Hematopoietic multipotent progenitor cell treated with erythropoietin and hydrocortisone succinate and interleukin-3 and kit ligand, for 17 days (in vitro differentiated cells): Measurements from ENCODE around the gene RAMP1.
"Not testable (repeated sequence)": the region's sequence is repeated elsewhere in the genome, so short reads cannot be mapped to it uniquely, and the experiment has no call there.

ENCODE experiments used
- DNase-seq: peaks from one replicate; pipeline ENCODE4 v3.0.0-alpha.2; 2015; ENCODE audit warnings: low spot score

The RAMP1 gene

DNA sequence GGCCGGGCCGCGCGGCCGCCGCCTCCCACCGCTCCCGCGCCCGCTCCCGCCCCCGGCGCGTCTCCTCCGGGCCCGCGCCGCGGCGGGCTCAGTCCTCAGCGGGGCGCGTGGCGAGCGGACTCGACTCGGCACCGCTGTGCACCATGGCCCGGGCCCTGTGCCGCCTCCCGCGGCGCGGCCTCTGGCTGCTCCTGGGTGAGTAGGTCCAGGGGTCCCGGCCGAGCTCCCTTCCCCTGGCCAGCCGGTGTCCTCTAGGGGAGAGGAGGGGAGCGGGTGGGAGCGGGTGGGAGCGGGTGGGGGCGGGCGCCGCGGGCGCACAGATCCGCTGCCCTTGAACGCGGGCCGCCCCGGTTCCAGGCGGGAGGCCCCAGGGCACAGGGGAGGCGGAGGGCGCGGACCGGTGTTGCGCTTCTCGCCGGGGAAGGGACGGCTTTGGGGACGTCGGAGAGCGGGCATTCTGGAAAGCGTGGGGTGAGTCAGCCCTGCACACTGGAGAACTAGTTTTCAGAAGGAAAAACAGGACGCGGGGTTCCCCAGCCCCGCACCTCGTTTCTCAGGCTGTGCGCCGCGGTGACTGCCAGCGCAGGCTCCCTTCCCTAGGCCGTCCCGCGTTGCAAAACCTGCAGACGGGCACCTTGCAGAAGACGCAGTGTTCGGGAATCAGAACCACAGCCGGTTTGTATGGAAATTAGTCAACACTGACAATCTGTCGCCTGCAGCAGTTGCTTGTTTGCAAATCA lies at the start of gene RAMP1:
TSS of gene RAMP1 (plus strand) at position 91 of the 740 bp plus-strand sequence. CDS start at position 144, 53 bp downstream.
- no peak for DNase-seq

DNA sequence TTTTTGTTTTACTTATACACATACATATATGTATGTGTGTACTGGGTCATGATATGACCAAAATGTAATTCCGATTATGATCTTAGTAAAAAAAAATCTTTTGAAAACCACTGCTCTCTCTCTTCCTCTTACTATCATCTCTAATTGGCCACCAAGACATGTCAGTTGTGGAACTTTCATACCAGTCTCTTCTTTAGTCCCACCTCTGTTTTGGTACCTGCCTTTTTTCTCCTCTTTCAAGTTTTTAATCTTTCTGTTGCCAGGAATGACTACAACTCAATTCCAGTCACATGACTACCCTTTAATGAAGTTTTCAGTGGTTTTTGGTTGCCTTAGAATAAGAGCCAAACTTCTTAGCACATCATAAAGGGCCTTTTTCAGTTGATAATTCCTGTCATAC lies 43.8 kb upstream of the RAMP1 start:
- no peak for DNase-seq

DNA sequence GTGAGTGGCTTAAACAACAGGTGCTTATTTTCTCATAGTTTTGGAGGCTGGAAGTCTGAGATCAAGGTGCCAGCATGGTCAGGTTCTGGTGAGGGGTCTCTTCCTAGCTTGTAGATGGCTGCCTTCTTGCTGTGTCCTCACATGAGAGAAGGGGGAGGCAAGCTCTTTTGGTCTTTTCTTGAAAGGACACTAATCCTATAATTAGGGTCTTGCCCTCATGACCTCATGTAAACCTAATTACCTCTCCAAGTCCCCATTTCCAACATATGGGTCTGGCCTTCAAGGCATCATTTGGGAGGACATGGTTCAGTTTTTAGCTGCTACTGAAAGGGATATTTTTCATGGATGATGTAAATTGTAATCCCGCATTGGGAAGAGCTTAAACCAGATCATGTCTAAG lies 42.9 kb upstream of the RAMP1 start:
- DNase-seq: no peak

DNA sequence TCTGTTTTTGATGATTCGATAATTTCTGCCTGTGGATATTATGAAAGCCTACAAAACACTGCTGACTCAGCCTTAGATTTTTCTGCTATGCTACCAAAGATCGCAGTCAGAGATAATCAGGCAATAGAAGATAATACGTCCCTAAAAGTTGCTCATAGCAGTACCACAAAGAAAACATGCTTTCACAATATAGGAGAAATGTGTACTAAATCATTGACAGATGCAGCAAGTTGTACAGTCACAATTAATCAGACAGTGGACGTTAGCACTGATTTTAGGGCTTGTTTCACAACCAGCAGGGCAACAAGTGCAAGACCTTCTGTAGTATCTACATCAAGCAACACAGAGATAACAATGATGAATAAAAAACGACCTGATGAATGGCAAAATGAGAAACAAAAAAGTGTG lies 41.4 kb upstream of the RAMP1 start:
- no peak for DNase-seq

DNA sequence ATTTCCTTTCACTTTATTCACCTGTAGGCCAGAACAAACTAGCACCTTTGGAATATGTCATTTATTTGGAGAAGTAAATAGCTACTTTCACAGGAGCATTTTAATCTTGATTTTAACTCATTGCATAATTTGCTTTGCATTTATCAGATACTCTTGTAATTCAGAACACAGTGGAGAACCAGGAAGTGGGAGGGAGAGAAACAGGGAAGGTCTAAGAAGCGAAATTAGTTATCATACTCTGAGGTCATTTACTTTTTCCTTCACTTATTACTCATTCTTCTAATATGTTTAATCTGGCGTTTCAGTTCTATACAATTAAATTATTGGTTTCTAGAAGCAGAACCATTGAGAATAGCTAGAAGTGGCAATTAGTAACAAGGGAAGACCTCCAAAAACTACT lies 40.2 kb upstream of the RAMP1 start:
- DNase-seq: no peak

DNA sequence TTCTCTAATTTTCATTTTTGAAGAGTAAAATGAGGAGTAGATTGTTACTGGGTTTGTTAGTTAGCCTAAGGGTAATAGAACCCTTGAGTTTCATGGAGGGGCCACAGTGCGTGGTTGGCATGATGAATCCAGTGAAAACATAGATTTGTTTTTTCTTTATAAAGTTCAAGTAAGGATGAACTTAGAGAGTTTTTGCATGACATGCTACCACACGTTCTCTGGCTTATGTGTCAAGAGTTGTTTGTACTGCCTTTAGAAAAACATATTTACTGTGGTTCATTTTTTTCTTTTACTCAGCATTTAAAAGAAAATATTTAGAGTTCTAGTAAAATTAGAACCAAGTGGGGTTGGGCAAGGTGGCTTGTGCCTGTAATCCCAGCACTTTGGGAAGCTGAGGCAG lies 39.0 kb upstream of the RAMP1 start:
- DNase-seq: no peak

DNA sequence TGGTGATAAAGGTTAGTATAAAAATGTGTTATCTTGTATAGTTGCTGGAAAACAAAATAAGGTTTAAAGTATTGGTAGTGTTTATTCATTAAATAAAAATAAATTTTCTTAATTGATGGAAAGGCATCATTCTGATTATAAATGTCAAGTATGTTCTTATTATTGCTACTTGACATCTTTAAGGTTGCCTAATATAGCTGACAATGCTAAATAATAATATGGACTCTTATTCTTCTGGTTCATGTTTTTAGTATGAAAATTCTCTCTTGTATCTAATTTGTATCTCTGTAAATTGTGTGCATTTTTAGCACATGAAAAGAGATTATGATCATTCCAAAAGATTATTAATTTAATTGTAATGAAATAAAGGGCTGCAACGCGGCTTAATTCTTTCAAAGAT lies 35.9 kb upstream of the RAMP1 start:
- no peak for DNase-seq

DNA sequence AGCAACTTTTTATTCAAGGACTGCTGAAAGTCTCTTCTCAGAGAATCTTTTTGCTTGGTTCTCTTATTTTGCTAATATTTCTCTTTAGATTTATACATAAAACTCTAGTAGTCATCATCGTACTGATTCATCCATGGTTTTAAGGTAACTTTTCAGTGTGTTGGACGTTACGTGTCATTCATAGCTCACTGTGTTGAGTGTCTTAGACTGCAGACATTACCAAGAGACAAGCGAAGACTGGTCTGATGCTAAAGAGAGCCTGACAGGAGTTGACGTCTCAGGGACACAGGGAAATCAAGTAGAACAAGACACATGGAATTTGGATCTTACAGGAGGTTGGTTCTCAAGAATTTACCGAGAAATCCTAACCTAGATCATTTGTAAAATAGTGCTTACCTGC lies 35.3 kb upstream of the RAMP1 start:
- no peak for DNase-seq

DNA sequence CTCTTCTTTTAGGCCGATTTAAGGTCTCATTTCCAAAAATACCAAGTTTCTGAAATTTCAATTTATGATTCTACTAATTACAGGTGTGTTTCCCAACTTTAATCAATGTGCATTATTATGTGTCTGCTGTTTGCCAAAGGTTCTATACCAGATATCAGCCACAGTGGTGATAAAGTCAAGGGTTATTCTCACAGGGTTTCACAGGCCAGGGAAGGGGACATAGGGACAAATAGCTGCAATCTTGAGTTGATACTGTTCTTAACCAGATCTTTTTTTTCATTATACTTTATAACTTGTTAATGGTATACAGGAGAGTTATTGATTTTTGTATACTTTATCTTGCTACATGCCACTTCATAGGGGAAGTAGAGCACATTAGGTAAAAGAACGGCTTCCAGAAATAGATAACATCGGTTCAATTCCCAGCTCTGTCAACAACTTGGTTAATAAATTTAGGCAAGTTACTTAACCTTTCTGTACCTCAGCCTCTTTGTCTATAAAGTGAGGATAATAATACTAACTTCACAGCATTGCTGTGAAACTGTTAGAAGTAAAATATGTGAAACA lies 31.9 kb upstream of the RAMP1 start:
- no peak for DNase-seq

DNA sequence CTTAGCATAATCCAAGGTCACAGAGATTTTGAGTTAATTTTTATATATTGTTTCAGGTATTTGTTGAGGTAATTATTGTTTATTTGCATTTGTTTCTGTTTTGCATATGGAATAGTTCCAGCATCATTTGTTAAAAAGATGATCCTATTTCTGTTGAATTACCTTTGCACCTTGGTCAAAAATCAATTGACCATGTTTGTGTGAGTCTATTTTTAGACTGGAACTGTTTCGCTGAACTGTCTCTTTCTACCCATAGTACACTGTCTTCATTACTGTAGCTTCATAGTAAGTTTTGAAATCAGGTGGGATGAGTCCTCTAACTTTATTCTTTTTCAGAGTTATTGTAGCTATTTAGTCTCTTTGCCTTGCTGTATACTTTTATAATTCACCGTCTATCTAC lies 28.9 kb upstream of the RAMP1 start:
- DNase-seq: no peak

DNA sequence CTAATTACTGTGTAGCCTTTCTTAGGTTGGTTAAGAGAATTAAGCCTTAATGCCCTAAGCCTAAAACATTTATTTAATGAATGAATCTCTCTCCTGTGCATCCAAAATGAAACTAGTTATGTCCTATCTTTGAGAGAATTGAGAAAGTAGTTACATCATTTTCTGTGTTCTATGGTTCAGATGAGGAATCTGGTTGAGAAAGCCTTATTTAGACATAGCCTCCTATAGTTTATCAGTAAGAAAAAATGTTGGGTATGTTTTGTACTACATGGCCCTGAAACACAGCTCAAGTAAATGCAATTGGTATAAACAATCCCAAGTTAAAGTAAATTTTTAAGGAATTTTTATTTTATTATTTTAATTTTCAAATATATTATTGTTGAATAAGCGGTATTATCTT lies 25.9 kb upstream of the RAMP1 start:
- no peak for DNase-seq

DNA sequence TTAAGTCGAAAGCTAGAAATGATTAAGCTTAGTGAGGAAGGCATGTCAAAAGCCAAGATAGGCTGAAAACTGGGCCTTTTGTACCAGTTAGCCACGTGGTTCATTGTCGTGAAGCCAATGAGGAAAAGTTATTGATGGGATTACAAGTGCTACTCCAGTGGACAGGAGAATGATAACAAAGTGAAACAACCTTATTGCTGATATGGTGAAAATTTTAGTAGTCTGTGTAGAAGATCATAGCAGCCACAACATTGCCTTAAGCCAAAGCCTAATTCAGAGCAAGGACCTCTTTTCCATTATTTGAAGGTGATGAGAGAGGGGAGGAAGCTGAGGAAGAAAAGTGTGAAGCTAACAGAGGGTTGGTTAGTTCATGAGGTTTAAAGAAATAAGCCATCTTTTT lies 24.1 kb upstream of the RAMP1 start:
- DNase-seq: no peak

DNA sequence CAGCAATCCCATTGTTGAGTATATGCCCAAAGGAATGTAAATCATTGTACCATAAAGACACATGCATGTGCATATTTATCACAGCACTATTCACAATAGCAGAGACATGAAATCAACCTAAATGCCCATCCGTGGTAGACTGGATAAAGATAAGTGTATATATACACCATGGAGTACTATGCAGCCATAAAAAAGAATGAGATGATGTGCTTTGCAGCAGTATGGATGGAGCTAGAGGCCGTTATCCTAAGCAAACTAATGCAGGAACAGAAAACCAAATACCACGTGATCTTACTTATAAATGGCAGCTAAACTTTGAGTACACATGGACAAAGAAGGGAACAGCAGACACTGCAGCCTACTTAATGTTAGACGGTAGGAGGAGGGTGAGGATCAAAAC lies 18.4 kb upstream of the RAMP1 start:
- DNase-seq: no peak

DNA sequence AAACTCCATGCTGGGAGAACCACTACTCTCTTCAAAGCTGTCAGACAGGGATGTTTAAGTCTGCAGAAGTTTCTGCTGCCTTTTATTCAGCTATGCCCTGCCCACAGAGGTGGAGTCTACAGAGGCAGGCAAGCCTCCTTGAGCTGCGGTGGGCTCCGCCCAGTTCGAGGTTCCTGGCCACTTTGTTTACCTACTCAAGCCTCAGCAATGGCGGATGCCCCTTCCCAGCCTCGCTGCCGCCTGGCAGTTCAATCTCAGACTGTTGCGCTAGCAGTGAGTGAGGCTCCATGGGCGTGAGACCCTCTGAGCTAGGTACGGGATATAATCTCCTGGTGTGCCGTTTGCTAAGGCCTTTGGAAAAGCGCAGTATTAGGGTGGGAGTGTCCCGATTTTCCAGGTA lies 10.5 kb upstream of the RAMP1 start:
- not testable (repeated sequence) for DNase-seq

DNA sequence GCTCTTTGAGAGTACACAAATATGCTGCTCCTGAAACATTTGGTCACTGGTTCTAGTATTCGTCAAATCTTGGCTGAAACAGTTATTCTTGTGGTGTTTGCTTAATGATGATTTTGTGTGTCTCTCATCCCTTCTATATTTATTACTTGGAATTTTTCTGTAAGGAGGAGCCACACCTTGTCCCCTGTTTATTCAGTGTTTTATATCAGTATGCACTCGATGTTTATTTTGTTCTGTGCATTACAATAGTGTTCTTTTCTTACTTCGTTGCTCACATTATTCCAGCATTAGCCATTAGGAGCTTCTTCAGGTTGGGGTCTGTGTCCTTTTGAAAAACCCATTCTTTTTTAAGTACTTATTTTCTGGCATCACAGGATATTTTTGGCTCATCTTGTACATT lies 5.1 kb upstream of the RAMP1 start:
- DNase-seq: no peak

DNA sequence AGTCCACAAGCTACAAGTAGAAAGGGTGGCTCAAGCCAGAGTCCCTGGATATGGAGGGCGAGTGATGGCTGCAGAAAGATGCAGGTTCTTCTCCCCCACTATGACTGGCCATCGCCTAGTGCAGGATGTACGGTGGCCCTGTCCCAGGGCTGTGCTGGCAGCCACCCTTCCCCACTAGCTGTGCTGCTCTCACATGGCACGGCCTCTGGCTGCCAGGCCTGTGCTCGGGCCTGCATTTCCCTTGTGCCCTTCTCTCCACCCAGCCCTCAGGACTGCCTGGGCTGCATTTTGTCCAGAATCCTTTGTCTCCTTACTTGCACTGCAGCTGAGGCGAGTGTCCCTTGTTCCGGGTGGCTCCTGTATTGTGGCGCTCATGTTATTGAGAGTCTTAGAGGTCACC lies 1.6 kb upstream of the RAMP1 start:
- DNase-seq: no peak

DNA sequence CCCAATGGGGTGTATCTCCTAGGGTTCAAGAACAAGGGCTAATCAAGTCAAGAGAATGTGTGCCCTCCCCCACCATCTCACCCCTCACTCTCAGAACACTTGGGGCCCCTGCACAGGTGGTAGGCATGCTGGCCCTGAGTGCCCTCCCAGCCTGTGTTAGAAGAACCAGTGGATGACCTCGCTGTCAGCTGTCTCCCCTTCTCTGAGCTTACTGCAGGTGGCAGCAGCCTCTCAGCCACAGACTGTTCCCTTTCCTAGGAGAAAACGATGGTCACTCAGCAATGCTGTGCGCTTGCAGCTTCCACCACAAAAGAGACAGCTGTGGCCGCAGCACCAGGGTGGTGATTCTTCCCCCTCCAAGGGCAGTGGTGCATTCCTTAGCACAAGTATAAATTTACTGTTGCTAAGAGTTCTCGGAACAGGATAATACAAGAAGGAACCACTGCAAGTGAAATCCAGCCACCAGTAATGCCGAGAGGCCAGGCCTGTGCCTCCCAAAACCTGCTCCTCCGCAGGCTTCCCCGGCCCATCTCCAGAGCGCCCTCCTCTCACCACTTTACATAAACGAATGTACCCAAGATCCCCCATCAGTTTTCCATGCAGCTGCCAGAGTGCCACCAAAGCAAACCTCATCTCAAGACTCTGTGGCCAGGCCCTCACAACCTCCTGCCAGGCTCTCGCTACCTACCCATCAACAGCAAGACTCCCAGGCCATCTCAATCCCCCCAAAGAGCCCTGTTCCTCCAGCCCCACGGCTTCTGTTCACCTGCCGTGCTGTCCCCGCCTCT lies 935 bp upstream of the RAMP1 start:
- DNase-seq: peak; percentile 32

DNA sequence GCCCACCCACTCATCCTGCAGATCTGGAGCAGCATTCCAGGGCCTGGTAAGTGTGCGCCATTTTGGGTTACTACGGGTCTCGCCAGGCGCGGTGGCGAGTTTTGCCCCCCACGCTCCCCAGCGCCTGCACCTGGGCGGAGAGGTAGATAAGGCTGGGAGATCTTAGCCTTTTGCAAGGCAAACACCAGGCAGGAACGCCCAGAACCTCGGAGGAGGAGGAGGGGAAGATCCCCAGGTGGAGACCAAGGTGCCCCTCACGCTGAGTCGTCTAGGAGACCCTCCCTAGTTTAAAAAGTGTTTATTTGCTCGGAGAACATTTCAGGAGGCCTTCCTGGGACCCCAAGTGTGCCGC lies 365 bp upstream of the RAMP1 start:
- DNase-seq: no peak

DNA sequence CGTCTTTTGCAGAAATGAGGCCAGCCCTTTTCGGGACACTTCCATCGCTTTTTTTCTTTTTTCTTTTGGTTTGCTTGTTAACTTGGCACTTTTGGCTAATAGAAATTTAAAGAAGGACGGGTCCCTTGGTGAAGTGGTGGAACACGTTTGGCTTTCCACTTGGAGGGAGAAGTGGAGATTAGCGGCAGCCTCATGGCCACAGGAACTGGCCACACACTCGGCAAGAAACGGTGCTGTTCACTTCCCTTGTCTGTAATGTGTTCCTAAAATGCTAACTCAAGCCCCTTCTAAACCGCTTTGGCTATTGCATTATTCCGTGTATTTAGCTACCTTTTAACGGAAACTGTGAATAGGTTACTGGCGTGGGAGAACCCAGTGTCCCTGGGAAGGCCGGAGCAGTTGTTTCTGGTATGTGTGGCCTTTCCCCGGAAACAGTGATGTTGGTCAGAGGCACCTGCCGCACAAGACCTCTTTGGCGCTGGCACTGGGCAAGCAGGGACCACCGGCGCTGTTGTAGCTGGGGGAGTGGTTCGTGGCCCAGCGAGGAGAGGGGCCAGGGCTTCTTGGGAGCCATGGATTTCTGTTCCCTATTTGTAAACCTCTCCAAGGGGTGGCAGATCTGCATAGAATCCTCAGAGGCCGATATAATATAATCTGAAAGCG lies 981 bp downstream of the RAMP1 start:
- DNase-seq: no peak

DNA sequence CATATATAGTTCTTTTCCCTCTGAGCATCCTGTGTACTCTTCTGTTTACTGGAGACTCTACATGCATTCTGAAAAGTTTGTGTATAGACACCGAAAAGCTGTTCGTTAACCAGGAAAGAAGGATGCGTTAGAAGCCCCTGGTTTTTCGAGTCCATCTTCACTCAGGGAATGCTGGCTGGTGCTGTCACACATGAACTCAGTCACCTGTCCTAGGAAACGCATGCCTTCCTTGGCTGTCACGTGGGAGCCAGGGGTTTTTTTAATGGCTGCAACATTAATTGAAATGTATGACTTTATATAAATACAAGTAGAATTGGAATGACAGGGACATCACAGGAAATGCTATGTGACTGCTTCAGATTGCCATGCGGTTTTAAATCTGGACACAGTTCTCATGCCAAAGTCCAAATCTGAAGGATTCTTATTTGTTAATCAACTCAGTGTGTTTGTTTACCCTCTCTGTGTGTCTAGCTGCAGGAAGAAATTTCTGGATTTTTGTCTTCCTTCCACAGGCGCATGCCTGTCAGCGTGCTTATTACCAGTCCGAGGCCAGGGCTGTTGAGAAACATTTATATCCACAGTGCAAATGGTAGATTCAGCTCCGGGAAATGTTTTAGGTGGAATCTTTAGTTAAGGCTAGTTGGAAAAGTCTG lies 2.6 kb downstream of the RAMP1 start:
- DNase-seq: no peak

DNA sequence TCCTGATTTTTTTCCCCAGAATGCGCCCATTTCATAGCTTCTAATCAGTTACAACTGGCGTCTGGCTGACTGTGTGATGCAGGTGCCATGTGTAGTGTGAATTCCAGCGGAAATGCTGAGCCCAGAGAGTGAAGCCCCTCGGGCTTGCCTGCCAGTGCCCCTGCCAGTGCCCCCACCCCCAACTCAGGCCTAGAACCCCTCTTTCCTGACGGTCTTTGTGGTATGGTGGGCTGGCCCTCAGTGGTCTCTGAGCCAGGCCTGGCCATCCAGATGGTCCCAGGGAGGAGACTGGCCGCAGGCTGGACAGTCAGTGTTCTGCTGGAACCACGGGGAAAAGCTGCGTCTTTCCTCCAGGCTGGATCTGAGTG lies 3.1 kb downstream of the RAMP1 start:
- no peak for DNase-seq

DNA sequence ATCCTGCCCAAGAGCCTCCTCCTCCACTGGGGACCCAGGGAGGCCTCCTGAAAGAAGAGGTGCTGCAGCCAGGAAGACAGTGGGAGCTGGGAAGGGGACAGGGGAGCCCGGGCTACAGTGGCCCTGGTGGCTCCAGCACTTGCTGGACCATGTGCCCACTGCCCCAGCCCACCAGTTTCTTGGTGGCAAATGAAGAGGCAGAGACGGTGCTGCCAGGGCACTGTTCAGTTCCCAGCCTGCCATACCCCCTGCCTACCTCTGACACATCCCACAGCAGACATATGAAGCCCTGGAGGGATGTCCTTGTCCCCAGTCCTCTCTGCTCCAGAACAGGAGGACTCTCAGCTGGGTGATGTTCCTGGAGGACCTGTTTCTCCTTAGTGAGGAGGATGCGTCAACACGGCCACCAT lies 3.7 kb downstream of the RAMP1 start:
- DNase-seq: no peak
